Upper lobe of left lung (tissue), 4 donors: Measurements from ENCODE around the gene DEK.

ENCODE experiments used
- CTCF ChIP-seq, 6 experiments: fragments of 450-650 bp in 4 of 6; fragments of 200-600 bp in 2 of 6; sonication (generic) in 2 of 6; IDR thresholded peaks; one replicate each; pipeline ENCODE4 v1.5.1; 2016 to 2019; ENCODE audit warnings: antibody characterized with exemption in 6 of 6
- EP300 ChIP-seq, 4 donors: sonication (generic); formaldehyde crosslinking; IDR thresholded peaks; one replicate each; pipeline ENCODE4 v1.5.1; 2017; ENCODE audit warnings: antibody characterized with exemption in 4 of 4, control low read depth in 2 of 4
- POLR2A ChIP-seq, 4 donors: fragments of 450-650 bp; IDR thresholded peaks; one replicate each; pipeline ENCODE4 v1.5.1; 2016 to 2017; ENCODE audit warnings: antibody characterized with exemption in 4 of 4, mild to moderate bottlenecking in 2 of 4
- POLR2AphosphoS5 ChIP-seq, 2 donors: sonication (generic); formaldehyde crosslinking; IDR thresholded peaks; one replicate each; pipeline ENCODE4 v1.5.1; 2017; ENCODE audit warnings: antibody characterized with exemption in 2 of 2

GRCh38 chr6:18245079-18245478, 19.3 kb downstream of the DEK start:
- TF ChIP-seq CTCF (IDR thresholded peaks at IDR 0.05): no peak
- TF ChIP-seq POLR2AphosphoS5 (IDR thresholded peaks at IDR 0.05): no peak
- TF ChIP-seq EP300 (IDR thresholded peaks at IDR 0.05): no peak
- TF ChIP-seq POLR2A (IDR thresholded peaks at IDR 0.05): no peak
